HTERT RPE-1 (cell line): ENCODE data around the gene COMMD8.

Experiments used
- in situ Hi-C: fragments of 300-500 bp; cut with MboI; formaldehyde crosslinking; loops from 4 replicates; pipeline ENCODE4 v1.14.3; 2020; ENCODE audit warnings: low sequenced_read_pairs

COMMD8 gene

DNA sequence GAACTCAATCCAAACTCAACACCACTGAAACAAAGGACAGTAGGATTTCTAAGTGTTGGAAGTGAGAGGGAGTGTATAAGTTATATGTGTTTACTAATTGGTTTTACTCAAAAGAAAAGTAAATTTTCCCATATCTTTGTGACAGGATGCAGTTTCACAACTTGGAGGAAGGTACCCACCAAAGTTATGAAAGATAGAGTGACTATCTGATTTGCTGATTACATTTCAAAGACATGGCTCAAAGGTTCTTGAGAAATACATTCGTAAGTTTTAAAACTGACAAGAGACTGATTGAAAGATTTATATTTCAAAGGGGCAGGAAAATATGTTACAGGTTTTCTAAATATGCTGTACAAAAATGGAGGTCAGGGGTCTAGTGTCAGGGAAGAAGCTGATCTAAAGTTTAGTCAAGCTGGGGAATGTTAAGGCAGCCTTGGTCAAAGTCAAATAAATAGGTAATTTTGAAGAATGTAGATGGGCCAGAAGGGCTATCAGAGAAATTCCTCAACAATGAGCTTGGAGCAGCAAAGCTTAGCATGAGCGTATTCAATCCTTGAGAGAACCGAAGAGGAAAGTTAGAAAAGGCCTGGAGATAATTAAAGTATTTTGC lies 9.7 kb upstream of the COMMD8 start:
- in situ Hi-C loops: no loop called here

GRCh38 chr4:47471591-47471990 lies 8.1 kb upstream of the COMMD8 start:
- in situ Hi-C loops: no loop called here

GRCh38 chr4:47471064-47471463 lies 7.6 kb upstream of the COMMD8 start:
- in situ Hi-C loops: no loop called here

- in situ Hi-C loops: no loop called here
Observed at GRCh38 chr4:47469951-47470350, 6.4 kb upstream of the COMMD8 start.

DNA sequence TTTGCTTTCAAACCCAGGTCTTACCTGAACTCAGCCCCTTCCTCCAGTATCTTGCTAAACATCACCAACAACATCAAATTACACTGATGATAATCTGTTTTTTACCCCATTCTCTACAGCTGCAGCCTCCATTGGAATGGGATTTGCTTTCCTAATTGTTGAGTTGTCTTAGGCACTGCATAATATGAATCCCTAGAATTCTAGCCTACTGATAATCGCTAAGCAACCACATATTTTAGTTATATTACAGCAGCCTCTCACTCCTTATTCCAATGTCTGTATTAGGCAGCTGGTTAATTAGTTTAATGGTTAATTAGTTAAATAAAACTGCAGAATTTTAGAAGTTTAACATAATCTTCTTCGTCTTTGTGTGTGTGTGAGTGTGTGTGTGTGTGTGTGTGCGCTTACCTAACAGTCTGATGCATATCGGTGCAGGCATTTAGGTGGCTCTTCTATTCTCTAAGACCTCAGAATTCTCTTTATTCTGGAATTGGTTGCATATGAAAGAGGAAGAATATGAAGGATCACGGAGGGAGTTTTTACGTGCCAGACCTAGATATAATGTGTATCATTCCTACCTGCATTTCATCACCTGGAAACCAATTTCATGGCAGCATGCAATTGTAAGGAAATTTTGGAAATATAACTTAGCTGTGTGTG lies 5.3 kb upstream of the COMMD8 start:
- in situ Hi-C loops: no loop called here

DNA sequence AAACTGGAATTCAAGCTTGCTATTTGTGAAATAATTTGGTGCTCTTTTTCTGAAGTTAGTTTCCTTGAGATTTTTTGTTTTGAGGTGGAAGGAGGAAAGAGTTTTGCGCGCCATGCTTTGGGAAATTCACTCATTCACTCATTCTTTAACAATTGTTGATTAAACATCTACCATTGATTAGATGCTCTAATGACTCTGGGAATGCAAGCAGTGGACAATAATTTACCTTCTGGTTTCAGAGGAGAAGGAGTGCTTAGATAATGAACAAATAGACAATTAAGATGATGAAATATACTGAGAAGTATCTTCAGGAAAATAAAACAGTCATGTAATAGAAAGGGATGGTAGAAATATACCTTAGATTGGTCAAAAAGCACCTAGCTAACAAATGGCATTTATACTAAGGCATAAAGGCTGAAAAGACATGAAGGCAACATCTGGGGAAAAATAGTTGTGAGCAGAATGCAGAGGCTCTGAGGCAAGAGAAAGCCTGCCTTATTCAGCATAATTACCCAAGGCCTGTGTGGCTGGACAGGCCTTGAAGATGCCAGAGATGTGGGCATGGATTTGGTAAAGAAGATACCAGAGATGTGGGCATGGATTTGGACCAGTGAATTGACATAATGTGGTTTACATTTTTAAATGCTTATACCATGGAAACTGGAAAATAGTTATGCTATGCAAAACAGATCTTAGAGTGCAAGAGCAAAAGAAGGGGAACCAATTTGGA lies 2.7 kb upstream of the COMMD8 start:
- in situ Hi-C loops: no loop called here

GRCh38 chr4:47465004-47465403 lies 1.5 kb upstream of the COMMD8 start:
- in situ Hi-C loops: no loop called here

- in situ Hi-C loops: no loop called here
Observed at GRCh38 chr4:47462799-47463234, 685 bp downstream of the COMMD8 start.

DNA sequence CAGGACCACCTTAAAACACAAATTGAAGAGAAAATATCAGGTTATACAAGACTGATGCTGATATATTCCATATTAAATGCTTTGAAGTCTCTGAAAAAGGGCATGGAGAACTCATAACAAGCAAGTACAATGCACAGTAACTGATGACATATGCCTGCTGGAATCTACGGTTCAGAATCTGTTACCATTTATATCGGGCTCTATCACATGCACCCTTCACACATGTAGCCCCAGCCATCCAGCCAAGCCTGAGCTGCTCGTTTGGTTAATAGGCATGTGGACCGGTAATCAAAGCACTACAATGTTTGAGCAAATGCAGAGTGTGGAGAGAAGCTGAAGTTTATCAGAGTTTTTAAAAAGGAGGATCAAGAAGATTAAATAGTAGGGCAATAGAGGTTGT lies 11.8 kb downstream of the COMMD8 start:
- in situ Hi-C loops: no loop called here

DNA sequence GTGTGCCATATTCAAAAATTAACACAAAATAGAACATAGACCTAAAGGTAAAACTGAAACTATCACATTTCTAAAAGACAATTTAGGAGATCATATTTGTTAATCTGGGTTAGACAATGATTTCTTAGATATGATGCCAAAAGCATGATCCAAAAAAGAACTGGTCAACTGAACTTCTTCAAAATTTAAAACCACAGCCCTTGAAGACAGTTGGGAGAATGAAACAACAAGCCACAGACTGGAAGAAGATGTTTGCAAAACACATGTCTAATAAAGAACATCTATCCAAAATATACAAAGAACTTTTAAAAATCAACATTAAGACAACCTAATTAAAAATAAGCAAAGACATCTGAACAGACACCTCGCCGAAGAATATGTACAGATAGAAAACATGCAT lies 19.5 kb downstream of the COMMD8 start:
- in situ Hi-C loops: no loop called here

GRCh38 chr4:47442980-47443379 lies 20.5 kb downstream of the COMMD8 start:
- in situ Hi-C loops: no loop called here

GRCh38 chr4:47434931-47435330 lies 28.6 kb downstream of the COMMD8 start:
- in situ Hi-C loops: no loop called here

- in situ Hi-C loops: no loop called here
Observed at GRCh38 chr4:47432749-47433148, 30.8 kb downstream of the COMMD8 start.

DNA sequence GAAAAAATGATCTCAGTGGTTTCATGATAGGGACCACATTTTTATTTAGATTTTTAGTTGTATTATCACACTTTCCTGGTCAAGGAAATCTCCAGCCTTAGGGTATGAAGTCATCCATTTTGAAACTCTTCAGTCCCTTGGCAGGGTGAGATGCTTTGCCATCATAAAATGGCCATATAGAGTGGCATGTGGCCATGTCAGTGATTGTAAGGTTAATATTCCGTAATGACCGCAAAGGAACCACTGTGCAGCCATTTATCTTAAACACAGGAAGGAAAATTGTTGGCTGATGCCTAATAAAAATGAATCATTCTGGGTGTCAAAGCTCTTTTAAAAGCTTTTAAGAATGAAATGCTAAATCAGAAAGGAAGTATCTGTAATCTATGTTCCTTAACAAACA lies 35.6 kb downstream of the COMMD8 start:
- in situ Hi-C loops: no loop called here

GRCh38 chr4:47425628-47426027 lies 37.9 kb downstream of the COMMD8 start:
- in situ Hi-C loops: no loop called here

GRCh38 chr4:47419296-47419695 lies 44.2 kb downstream of the COMMD8 start:
- in situ Hi-C loops: no loop called here

DNA sequence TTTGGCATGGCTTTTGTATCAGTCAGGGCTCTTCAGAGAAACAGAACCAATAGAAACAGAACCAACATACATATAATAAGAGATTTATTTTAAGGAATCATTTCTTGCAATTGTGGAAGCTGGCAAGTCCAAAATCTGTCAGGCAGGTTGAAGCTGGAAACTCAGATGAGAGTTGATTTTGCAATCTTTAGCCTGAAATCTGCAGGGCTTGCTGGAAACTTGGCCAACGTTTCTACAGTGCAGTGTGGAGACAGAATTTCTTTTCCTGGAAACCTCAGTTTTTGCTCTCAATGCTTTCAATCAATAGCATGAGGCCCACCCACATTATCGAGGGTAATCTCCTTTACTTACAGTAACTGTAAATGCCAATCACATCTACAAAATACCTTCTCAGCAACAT lies 45.4 kb downstream of the COMMD8 start:
- in situ Hi-C loops: no loop called here

DNA sequence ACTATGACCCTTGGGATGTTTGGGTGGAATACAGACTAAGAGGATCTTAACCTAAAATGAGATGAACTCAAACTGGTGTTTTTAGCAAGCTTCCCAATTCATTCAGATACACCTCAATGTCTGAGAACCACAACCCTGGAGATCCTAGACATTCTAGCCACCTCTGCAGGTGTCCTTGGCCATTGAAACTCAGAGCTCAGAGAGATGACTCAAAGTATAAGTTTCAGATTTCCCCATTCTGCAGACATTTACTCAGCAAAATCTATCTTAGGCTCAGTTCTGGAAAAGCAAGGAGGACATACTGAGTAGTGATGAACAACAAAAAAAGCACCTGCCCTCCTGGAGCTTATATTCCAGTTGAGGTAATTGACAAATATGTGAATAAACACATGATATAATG lies 47.8 kb downstream of the COMMD8 start:
- in situ Hi-C loops: no loop called here

- in situ Hi-C loops: no loop called here
Observed at GRCh38 chr4:47413521-47413920, 50.0 kb downstream of the COMMD8 start.

GRCh38 chr4:47410271-47410670 lies 53.2 kb downstream of the COMMD8 start:
- in situ Hi-C loops: no loop called here

DNA sequence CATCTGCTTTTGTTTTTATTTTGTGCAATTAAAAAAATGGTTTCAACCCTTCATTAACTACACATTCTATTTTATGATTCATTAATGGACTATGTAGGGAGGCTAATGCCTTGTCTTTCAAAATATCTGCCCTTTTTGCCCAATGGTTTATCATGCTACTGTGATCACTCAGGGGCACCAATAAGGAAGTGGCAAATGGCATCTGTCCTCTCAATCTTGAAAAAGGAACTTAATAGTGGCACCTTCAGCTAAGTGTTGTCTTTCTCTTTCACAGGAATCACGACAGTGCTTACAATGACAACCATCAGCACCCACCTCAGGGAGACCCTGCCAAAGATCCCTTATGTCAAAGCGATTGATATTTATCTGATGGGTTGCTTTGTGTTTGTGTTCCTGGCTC lies 57.1 kb downstream of the COMMD8 start:
- in situ Hi-C loops: no loop called here
